HG03342 (cell line): ENCODE results near the gene EVI5.
A peak's percentile ranks its signal among the peaks of the same experiment; 100 is the strongest.

Experiments
- ATAC-seq: cut with Tn5 transposase; IDR thresholded peaks from one replicate; pipeline ENCODE4 v1.9.1; 2021; ENCODE audit warnings: mild to moderate bottlenecking, moderate library complexity; ENCODE audit not compliant: unreplicated experiment

EVI5 gene

DNA sequence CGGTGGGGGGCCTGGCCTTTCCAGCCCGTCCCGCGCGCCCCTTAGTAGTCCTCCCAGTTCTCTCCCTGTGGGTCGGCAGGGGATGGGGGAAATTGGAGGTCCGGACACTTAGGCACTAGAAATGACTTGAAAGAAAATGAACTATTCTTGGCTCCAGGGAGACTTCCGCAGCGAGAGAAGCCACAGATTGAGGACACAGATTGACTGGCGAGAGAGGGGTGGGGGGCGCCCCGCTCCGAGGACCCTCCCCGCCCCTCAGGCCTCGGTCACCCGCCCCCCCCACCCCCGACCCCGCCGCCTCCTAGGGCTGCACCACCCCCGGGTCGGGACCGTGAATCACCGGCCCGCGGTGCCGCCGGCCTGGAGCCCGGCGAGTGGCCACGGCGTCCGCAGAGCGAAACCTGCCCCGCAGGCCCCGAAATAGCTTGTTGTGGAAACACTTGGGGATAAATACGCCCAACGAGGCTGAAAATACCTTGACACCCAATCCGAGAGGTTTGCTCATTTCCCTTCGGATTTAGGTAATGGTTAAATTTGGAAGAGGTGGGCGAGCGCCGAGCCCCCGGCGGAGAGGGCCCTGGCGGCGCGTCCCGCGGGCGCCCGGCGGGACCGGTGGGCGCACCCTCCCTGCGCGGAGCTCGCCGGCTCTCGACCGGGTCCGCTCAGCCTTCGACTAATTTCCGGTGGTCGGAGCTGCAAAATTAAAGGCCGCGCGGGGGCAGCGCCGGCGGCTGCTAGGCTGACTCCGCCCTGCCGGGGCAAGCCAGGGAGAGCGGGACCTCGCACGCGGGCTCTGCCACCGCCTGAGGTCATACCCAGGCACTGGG, 298.4 kb downstream of the EVI5 start, which contains the start of gene GFI1:
Gene GFI1, minus strand, starts transcription at position 675 of the 827 bp plus-strand sequence. CDS start 3,438 bp downstream, outside the sequence.
- ATAC-seq: peak; percentile 26

DNA sequence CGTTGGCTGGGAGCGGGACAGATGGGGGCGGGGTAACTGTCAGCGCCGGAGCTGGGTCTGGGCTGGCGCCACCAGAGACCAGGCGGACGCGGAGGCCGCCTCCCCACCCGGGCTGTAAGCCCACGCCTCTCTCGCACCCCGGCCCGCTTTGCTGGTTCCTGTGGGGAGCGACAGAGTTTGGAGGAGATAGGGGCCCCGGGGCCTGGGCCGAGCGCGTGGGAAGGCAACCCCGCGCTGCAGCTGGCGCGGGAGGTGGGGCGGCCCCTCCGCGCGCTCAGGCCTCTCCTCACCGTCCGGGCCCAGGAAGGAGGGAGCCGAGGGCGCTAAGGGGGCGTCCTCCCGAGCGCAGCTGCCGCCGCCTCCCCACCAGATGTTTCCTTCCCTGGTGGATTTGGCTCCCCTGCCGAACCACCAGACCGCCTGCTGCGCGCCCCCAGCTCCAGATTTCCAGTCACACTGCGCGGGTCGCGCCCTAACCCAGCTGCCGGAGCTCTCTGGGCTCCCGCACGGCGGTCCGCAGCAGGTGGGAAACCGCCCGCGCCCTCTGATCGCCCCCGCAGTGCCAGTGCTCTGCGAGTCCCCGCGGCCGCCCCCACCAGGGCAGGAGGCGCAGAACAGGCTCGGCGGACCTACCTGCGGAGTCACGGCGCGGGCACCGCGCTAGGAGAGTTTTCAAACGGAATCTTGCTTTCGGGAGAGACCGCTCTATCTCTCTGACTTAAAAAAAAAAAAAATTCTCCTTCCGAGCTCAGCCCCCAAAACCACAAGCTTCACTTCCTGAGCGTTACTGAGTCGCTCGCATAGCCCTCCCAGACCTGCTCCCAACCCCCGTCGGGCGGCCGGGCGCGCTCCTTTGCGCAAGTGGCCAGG, 299.3 kb downstream of the EVI5 start:
- ATAC-seq: peak; percentile 48

GRCh38 chr1:92484472-92485380, 300.2 kb downstream of the EVI5 start:
- peak; percentile 30 for ATAC-seq

DNA sequence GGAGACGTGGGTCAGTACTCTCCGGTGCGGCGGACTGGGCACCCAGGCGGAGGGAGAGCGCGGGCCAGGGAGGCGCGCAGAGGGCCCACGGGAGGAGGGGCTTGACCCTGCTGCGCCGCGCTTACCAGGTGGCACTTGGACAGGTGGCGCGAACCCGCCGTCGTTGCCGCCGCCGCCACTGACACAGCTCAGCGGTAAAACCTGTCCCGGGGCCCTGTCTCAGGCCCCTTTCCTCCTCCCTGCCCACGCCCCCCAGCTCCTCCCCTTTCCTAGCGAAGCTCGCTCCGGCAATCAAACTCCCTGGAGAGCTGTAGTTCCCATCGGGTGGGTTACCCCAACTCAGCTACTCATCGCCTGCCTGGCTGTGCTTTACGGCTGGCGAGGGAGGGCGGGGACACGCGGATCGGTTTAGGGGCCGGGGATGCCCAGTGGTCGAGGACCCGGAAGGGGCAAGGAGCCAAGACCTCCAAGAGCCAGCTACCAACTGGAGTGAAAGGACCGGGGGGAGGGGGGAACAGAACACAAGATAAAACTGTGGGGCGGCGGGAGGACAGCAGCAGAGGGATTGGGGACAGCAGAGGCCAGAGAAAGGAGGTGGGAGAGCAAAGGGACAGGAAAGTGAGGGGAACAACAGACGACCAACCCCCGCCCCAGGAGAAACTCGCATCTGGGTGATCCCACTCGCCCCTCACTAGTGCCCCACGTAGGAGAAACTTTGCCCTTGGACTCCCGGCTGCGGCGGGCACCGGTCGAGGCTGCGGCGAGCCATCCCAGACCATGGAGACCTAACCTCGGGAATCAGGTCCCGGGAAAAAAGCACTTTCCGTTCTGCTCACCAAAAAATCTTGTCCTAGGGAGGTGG, 301.1 kb downstream of the EVI5 start:
- no peak for ATAC-seq

- ATAC-seq: no peak
These were observed 302.0 kb downstream of the EVI5 start for GRCh38 chr1:92482665-92483609.

- no peak for ATAC-seq
These were observed 302.8 kb downstream of the EVI5 start for GRCh38 chr1:92481971-92482664.

GRCh38 chr1:92481599-92481925, 303.3 kb downstream of the EVI5 start:
- ATAC-seq: no peak

DNA sequence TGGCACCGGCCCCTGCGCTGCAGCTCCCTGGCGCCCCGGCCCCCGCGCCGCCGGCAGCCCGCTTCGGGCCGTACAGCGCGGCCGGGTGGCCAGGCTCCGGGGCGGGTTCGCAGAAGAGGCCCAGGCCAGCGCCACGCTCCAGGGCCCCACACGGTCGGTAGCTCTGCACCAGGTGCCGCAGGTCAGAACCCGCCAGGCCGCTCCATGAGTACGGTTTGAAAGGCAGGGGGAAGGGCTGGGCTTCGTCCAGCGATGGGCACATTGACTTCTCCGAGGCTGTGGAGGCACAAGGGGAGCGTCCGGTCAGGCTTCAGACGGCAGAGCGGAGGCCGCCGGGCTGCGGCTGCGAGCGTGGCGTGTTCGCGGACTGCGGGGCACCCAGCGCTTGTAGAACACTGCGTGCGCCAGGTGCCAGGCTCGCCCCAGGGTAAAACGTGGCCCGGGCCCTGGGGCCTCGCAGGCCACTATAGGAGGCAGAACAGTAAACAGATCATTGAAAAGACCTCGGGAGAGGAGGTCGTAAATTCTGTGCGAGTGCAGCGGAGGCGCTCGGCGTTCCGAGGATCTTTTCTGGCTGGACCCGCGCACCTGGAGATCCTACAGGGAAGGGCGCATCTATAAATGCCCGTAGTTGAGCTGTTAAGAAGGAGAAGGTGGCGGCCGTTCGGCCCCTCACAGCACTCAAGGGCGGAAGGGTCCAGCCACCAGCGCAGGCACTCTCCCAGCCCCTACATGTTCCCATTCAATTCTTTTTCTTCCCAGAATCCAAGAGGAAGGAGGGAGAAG, 303.9 kb downstream of the EVI5 start:
- ATAC-seq: no peak

DNA sequence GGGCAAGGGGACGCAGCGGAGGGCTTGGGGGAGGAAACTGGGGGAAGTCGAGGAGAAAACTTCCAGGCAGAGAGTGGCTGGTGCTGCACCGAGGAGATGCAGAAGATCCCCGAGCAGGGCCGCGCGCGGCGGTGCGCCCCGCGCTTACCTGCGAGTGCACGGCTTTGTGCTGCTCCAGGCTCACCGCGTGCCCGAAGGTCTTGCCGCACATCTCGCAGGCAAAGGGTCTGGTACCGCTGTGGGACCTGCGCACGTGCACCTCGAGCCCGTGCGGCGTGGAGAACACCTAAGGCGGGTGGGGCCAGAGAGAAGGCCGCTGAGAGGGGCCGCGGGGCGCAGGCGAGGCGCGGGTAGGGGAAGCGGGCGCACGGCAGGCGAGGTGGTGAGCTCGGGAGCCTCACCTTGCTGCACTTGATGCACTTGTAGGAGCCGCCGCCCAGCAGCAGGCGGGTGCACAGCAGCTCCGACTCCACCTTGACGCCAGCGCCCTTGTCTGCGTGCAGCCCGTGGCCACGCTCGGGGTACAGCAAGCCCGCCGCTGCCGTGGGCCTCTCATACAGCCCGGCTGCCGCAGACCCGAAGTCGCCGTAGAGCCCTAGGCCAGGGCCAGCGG, 304.6 kb downstream of the EVI5 start:
- ATAC-seq: no peak

GRCh38 chr1:92479587-92479986, 305.3 kb downstream of the EVI5 start:
- no peak for ATAC-seq

DNA sequence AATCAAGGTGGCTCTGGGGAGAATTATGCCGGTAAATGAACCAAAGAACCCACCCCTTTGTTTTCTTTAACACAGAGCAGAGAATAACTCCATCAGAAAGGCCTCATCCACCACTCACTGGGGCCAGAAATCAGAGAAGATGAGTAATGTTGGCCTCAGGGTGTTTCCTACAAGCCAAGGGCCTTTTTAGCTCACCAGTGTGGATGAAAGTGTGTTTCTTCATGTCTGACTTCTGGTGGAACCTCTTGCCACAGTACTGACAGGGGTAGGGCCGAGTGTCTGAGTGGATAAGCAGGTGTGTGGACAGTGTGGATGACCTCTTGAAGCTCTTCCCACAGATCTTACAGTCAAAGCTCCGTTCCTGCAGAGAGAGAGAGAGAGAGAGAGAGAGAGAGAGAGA, 306.5 kb downstream of the EVI5 start:
- no peak for ATAC-seq

- ATAC-seq: peak; percentile 53
These were observed 308.8 kb downstream of the EVI5 start for GRCh38 chr1:92476071-92476631.

- ATAC-seq: no peak
These were observed 309.9 kb downstream of the EVI5 start for GRCh38 chr1:92475029-92475428.

GRCh38 chr1:92473781-92474495, 311.0 kb downstream of the EVI5 start:
- peak; percentile 48 for ATAC-seq

DNA sequence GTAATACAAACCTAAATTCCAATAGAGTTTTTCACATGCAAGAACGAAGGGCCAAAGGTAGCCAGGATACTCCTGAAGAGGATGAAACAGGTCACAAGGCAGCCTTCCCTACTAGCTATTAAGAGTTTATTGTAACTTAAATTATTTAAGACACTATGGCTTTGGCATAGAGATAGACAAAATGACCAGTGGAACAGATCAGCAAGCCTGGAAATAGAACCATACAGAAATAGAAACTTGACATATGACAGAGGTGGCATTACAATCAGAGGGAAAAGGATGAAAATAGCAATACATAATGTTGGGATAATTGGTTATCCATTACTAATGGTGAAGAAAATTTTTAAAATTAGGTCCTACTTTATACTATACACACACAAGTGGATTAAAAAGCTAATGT, 314.7 kb downstream of the EVI5 start:
- ATAC-seq: no peak

DNA sequence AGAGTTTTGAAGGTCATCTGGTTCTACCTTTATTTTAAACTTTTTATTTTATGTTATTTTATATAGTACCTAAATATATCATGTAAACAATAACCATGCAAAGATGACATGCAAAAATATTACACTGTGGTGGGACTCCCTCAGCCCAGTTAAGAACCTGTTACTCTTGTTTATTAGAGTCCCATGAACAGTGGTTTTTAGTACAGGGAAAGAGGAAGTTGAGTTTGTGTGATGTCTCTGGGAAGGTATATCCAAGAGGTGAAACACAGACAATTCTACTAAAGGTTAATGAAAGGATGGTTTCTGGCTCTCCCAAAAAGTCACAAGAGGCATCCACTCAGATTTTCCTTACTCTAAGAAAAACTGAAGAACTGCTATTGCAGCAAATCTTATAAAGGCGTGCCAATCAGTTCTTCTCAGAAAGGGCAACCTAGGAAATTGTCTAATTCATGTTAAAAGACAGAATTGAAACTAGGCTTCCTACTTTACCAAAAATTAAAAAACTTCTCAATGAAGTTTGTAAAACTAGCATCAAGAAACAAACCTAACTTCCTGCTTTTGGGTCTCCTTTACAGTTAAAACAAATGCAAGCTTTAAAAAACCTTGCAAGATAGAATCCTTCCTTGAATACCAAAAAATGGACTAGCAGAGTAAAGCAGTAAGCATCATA, 318.1 kb downstream of the EVI5 start:
- no peak for ATAC-seq
